ENCODE results near the gene DYSF. TPM values are rescaled to one million over a fixed set of nuclear protein-coding genes. Genes with fewer than 3 reads are reported as not detected.

DYSF gene
- total RNA-seq, 1 experiment from 2014 or later, result 0.89 TPM

DNA sequence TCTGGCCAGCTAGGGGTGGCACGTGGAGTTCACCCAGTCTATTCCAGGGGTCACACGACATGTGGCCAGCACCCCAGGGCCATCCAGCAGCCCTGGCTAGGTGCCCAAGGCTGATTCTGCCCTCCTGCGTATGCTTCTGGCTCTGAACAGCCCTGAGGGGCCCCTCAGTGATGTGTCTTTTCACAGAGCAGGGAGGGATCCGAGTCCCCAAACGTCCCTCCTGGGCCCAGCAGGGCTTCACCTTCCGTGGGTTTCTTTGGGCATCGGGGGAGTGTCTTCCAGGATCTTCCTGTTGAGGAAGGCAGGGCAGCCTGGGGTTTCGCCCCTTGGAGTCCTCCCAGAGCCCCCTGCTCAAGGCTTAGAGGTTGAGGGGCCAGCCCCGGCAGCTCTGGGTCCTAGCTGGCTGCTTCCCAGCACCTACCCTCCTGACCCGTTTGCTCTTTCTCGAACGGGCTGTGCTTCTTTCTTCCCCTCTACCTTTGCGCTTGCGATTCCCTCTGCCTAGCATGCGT, 165.9 kb downstream of the DYSF start:
- Histone ChIP-seq H3K9me3 (ENCODE audit: control insufficient read depth in 1 of 2, insufficient read depth in 1 of 2, low read depth in 1 of 2, low read length in 2 of 2) (no peaks in the 10 kb centered on the region), H3K79me2 (ENCODE audit: insufficient read depth, low read length) (no peaks in the 10 kb centered on the region), H3K9ac (ENCODE audit: low read length) (no peak overlapping the region), H3K4me3 (replicated peaks in 1 of 2; ENCODE audit: low read depth in 1 of 2, low read length in 2 of 2) (no peak overlapping the region), H3K27ac (ENCODE audit: low read depth, low read length) (no peak overlapping the region), H3K4me1 (ENCODE audit: control insufficient read depth in 1 of 2, insufficient read depth in 2 of 2, low read length in 2 of 2) (no peaks in the 10 kb centered on the region), H3K36me3 (ENCODE audit: control insufficient read depth in 1 of 2, insufficient read depth in 2 of 2, low read length in 2 of 2) (no peaks in the 10 kb centered on the region), H3K9me2 (ENCODE audit: insufficient read depth) (no peaks in the 10 kb centered on the region), H3K4me2 (ENCODE audit: low read length) (no peak overlapping the region), H2AFZ (ENCODE audit: low read depth, low read length, poor library complexity, severe bottlenecking) (no peak overlapping the region), H3K27me3 (ENCODE audit: insufficient read depth, low read length) (no peaks in the 10 kb centered on the region), H4K20me1 (ENCODE audit: insufficient read depth) (no peaks in the 10 kb centered on the region)
- DNase-seq (ENCODE audit: low read depth, low spot score) (no peak), ATAC-seq (no peak)
- no TSS peak for BruUV-seq (replicated peaks)
- TF ChIP-seq RAD21 (IDR thresholded peaks at IDR 0.05; ENCODE audit: low read depth), result no peak
- no peak for TF ChIP-seq ZFX (IDR thresholded peaks at IDR 0.05)
- no peak for TF ChIP-seq EZH2phosphoT487 (IDR thresholded peaks at IDR 0.05; ENCODE audit: borderline replicate concordance)
- TF ChIP-seq TCF7L2 (IDR thresholded peaks at IDR 0.05; ENCODE audit: borderline replicate concordance, extremely low read depth, insufficient read depth, insufficient read length), result no peak
- TF ChIP-seq CBX3 (IDR thresholded peaks at IDR 0.05; ENCODE audit: low read depth), result no peak
- no peak for TF ChIP-seq POLR2AphosphoS5 (IDR thresholded peaks at IDR 0.05; ENCODE audit: low read depth, low read length)
- intact Hi-C loops (cut with micrococcal nuclease), result no loop called here
- ChIA-PET CTCF (no interaction called here), RAD21 (ENCODE audit: low non-redundant PET in 1 of 2, low total read pairs in 2 of 2, uncharacterized antibody in 2 of 2, unreplicated experiment in 2 of 2) (no interaction called here), POLR2A (no interaction called here)

DNA sequence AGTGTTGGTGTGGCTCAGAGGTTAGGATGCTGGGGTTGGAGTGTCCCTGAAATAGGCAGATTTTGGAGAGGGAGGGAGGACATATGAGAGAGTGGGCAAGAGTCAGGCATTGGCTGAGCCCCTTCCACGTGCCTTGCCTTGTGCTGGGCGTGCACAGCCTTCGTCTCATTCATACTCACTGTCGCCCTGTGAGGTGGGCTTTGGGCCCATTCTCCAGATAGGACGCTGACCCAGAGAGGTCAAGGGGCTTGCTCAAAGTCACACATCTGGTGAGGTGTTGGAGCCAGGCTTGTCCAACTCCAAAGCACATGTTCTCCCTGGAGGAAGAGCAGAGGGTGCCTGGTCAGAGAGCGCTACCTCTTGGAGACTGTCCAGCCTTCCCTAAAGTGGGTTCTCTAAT, 166.8 kb downstream of the DYSF start:
- H3K4me3 ChIP-seq (replicated peaks in 1 of 2; ENCODE audit: low read depth in 1 of 2, low read length in 2 of 2), result no peak overlapping the region
- no peak overlapping the region for H2AFZ ChIP-seq (ENCODE audit: low read depth, low read length, poor library complexity, severe bottlenecking)
- no peak overlapping the region for H3K27ac ChIP-seq (ENCODE audit: low read depth, low read length)
- H3K36me3 ChIP-seq (ENCODE audit: control insufficient read depth in 1 of 2, insufficient read depth in 2 of 2, low read length in 2 of 2), result no peaks in the 10 kb centered on the region
- ChIA-PET CTCF (no interaction called here), POLR2A (no interaction called here), RAD21 (ENCODE audit: low non-redundant PET in 1 of 2, low total read pairs in 2 of 2, uncharacterized antibody in 2 of 2, unreplicated experiment in 2 of 2) (interaction anchor here in 1 of 2 experiments (0.5 kb wide), 1 partner anchor 529 kb away, joined by 3 read pairs; no protein-coding TSS in a partner anchor)
- no peaks in the 10 kb centered on the region for H3K79me2 ChIP-seq (ENCODE audit: insufficient read depth, low read length)
- no peaks in the 10 kb centered on the region for H3K9me2 ChIP-seq (ENCODE audit: insufficient read depth)
- H3K4me2 ChIP-seq (ENCODE audit: low read length), result no peak overlapping the region
- H3K9ac ChIP-seq (ENCODE audit: low read length), result no peak overlapping the region
- H3K9me3 ChIP-seq (ENCODE audit: control insufficient read depth in 1 of 2, insufficient read depth in 1 of 2, low read depth in 1 of 2, low read length in 2 of 2), result no peaks in the 10 kb centered on the region
- intact Hi-C loops (cut with micrococcal nuclease), result no loop called here
- no peaks in the 10 kb centered on the region for H3K4me1 ChIP-seq (ENCODE audit: control insufficient read depth in 1 of 2, insufficient read depth in 2 of 2, low read length in 2 of 2)
- H3K27me3 ChIP-seq (ENCODE audit: insufficient read depth, low read length), result no peaks in the 10 kb centered on the region
- no TSS peak for BruUV-seq (replicated peaks)
- DNase-seq (ENCODE audit: low read depth, low spot score), result no peak
- no peak for ATAC-seq
- no peaks in the 10 kb centered on the region for H4K20me1 ChIP-seq (ENCODE audit: insufficient read depth)
- TF ChIP-seq, protein P1, sequence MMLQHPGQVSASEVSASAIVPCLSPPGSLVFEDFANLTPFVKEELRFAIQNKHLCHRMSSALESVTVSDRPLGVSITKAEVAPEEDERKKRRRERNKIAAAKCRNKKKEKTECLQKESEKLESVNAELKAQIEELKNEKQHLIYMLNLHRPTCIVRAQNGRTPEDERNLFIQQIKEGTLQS (IDR thresholded peaks at IDR 0.05), result no peak
- TF ChIP-seq POLR2A (IDR thresholded peaks at IDR 0.05; ENCODE audit: borderline replicate concordance, extremely low read depth, insufficient read depth, insufficient read length) (no peak), CTCF (IDR thresholded peaks at IDR 0.05 in 2 of 3, conservative IDR thresholded peaks at IDR 0.05 in 1 of 3; ENCODE audit: borderline replicate concordance in 1 of 3, insufficient read depth in 1 of 3, low read depth in 2 of 3, low read length in 2 of 3) (no peak), SP1 (IDR thresholded peaks at IDR 0.05; ENCODE audit: low read depth) (no peak), YY1 (IDR thresholded peaks at IDR 0.05; ENCODE audit: extremely low read depth, insufficient replicate concordance, low read depth, low read length) (no peak)
- TF ChIP-seq, protein P2, sequence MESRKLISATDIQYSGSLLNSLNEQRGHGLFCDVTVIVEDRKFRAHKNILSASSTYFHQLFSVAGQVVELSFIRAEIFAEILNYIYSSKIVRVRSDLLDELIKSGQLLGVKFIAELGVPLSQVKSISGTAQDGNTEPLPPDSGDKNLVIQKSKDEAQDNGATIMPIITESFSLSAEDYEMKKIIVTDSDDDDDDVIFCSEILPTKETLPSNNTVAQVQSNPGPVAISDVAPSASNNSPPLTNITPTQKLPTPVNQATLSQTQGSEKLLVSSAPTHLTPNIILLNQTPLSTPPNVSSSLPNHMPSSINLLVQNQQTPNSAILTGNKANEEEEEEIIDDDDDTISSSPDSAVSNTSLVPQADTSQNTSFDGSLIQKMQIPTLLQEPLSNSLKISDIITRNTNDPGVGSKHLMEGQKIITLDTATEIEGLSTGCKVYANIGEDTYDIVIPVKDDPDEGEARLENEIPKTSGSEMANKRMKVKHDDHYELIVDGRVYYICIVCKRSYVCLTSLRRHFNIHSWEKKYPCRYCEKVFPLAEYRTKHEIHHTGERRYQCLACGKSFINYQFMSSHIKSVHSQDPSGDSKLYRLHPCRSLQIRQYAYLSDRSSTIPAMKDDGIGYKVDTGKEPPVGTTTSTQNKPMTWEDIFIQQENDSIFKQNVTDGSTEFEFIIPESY (IDR thresholded peaks at IDR 0.05; ENCODE audit: extremely low read depth, insufficient replicate concordance, low read length), result no peak
